Keratinocyte (primary cell): Measurements from ENCODE around the gene CENPO.

Experiments
- EZH2 ChIP-seq: IDR thresholded peaks from one replicate; pipeline ENCODE4 v1.6.1; 2012; ENCODE audit warnings: inconsistent platforms, mild to moderate bottlenecking, low read length, moderate library complexity
- TF ChIP-seq, protein P1 (sequence below), 3 experiments: IDR thresholded peaks in 1 of 3; conservative IDR thresholded peaks in 1 of 3; optimal IDR thresholded peaks in 1 of 3; 2 replicates in 2 of 3; 3 replicates in 1 of 3; pipeline versions ENCODE3 to v1.5.1; 2011; ENCODE audit warnings: low read length in 3 of 3, mild to moderate bottlenecking in 3 of 3, moderate library complexity in 2 of 3, control low read depth in 1 of 3, inconsistent platforms in 1 of 3; ENCODE audit not compliant: insufficient read depth in 2 of 3; ENCODE audit errors: extremely low read depth in 1 of 3

DNA sequence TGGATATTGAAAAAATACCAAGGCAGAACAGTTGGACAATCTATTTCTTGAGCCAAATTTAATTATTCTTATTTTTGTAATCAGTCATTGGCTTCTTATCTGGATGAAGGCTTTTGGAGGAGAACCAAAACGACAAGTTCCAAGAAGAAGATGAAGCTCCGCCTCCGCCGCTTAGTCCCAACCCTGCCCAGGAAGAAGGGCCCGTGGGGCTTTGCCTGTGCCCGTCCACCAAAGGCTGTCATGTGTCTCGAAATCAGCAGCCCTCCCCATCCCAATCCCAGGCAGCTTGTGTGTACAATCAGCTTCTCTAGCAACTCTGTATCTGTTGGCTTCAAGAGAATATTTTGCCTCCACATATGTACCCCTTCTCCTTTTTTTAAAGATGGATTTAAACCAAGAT is 24.6 kb upstream of the CENPO start:
- TF ChIP-seq, protein P1, sequence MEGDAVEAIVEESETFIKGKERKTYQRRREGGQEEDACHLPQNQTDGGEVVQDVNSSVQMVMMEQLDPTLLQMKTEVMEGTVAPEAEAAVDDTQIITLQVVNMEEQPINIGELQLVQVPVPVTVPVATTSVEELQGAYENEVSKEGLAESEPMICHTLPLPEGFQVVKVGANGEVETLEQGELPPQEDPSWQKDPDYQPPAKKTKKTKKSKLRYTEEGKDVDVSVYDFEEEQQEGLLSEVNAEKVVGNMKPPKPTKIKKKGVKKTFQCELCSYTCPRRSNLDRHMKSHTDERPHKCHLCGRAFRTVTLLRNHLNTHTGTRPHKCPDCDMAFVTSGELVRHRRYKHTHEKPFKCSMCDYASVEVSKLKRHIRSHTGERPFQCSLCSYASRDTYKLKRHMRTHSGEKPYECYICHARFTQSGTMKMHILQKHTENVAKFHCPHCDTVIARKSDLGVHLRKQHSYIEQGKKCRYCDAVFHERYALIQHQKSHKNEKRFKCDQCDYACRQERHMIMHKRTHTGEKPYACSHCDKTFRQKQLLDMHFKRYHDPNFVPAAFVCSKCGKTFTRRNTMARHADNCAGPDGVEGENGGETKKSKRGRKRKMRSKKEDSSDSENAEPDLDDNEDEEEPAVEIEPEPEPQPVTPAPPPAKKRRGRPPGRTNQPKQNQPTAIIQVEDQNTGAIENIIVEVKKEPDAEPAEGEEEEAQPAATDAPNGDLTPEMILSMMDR (optimal IDR thresholded peaks at IDR 0.05 in 1 of 3, IDR thresholded peaks at IDR 0.05 in 1 of 3, conservative IDR thresholded peaks at IDR 0.05 in 1 of 3; ENCODE audit: extremely low read depth in 1 of 3, insufficient read depth in 2 of 3, low read length in 3 of 3) = no peak
- TF ChIP-seq EZH2 = no peak
